Colonic mucosa (tissue), 4 donors: Measurements from ENCODE around the gene SYT1. TPM values are rescaled to one million over a fixed set of nuclear protein-coding genes. Genes with fewer than 3 reads are reported as not detected.

Experiments
- DNase-seq: peaks from one replicate; pipeline ENCODE4 v3.0.0-alpha.2; 2020
- H3K27ac ChIP-seq: fragments of 200-600 bp; one replicate; pipeline ENCODE4 v1.8.0; 2021
- H3K27me3 ChIP-seq: fragments of 200-600 bp; one replicate; pipeline ENCODE4 v1.8.0; 2021
- H3K36me3 ChIP-seq: fragments of 200-600 bp; one replicate; pipeline ENCODE4 v1.8.0; 2021
- H3K4me1 ChIP-seq: fragments of 200-600 bp; one replicate; pipeline ENCODE4 v1.8.0; 2021; ENCODE audit warnings: mild to moderate bottlenecking
- H3K4me3 ChIP-seq: fragments of 200-600 bp; one replicate; pipeline ENCODE4 v1.8.0; 2021
- H3K9ac ChIP-seq, 2 donors: one replicate each; pipeline ENCODE4 v1.7.0; 2013; ENCODE audit warnings: control low read depth in 2 of 2, low read depth in 2 of 2, low read length in 2 of 2
- H3K9me3 ChIP-seq: fragments of 200-600 bp; one replicate; pipeline ENCODE4 v1.8.0; 2021
- CTCF ChIP-seq: fragments of 200-600 bp; IDR thresholded peaks from one replicate; pipeline ENCODE4 v1.8.0; 2022; ENCODE audit warnings: antibody characterized with exemption, mild to moderate bottlenecking
- intact Hi-C: fragments of 100-400 bp; cut with DNase I; formaldehyde crosslinking; loops from one replicate; pipeline ENCODE4 v1.14.1; 2022
- total RNA-seq, 2 donors: library from RNA; stranded (reverse); fragmentation: NEBNext Ultra II Directional in 1 of 2; extraction: Animal tissue kit (Norgen Biotek cat#: 25700) in 1 of 2; gene quantifications; one replicate each; pipeline ENCODE4 v1.2.1, GENCODE V29; 2021
- donor health status: healthy.
- donor health status: DM: no; HTN: no; CAD: no.
- donor health status: DM: no; HTN: no; CAD: no.

SYT1 gene
- total RNA-seq, 2 donors from 2014 or later: 0.94 to 3.2 TPM

- Histone ChIP-seq H3K9me3 (no peaks in the 10 kb centered on the region), H3K27me3 (no peaks in the 10 kb centered on the region), H3K9ac (no peak overlapping the region), H3K4me1 (no peaks in the 10 kb centered on the region), H3K27ac (no peak overlapping the region), H3K4me3 (no peak overlapping the region), H3K36me3 (no peaks in the 10 kb centered on the region)
- intact Hi-C loops: no loop called here
- TF ChIP-seq CTCF: no peak
- DNase-seq: no peak
These were observed 188.8 kb downstream of the SYT1 start for GRCh38 chr12:79053394-79053793.

GRCh38 chr12:79055926-79056674 lies 191.5 kb downstream of the SYT1 start:
- DNase-seq: no peak
- no peaks in the 10 kb centered on the region for H3K36me3 ChIP-seq
- no peak overlapping the region for H3K4me3 ChIP-seq
- TF ChIP-seq CTCF: no peak
- no peaks in the 10 kb centered on the region for H3K9me3 ChIP-seq
- H3K4me1 ChIP-seq: no peaks in the 10 kb centered on the region
- intact Hi-C loops: no loop called here
- H3K9ac ChIP-seq: no peak overlapping the region
- no peaks in the 10 kb centered on the region for H3K27me3 ChIP-seq
- H3K27ac ChIP-seq: no peak overlapping the region

- Histone ChIP-seq H3K27ac (no peak overlapping the region), H3K9me3 (no peaks in the 10 kb centered on the region), H3K9ac (no peak overlapping the region), H3K4me1 (no peaks in the 10 kb centered on the region), H3K27me3 (no peaks in the 10 kb centered on the region), H3K36me3 (no peaks in the 10 kb centered on the region), H3K4me3 (no peak overlapping the region)
- no peak for DNase-seq
- intact Hi-C loops: no loop called here
- no peak for TF ChIP-seq CTCF
These were observed 192.2 kb downstream of the SYT1 start for GRCh38 chr12:79056775-79057174.

- Histone ChIP-seq H3K27ac (no peak overlapping the region), H3K9ac (no peak overlapping the region), H3K4me3 (no peak overlapping the region), H3K9me3 (no peaks in the 10 kb centered on the region), H3K36me3 (no peaks in the 10 kb centered on the region), H3K4me1 (no peaks in the 10 kb centered on the region), H3K27me3 (no peaks in the 10 kb centered on the region)
- intact Hi-C loops: no loop called here
- TF ChIP-seq CTCF: no peak
- no peak for DNase-seq
These were observed 193.0 kb downstream of the SYT1 start for GRCh38 chr12:79057540-79057939.

- Histone ChIP-seq H3K27ac (no peak overlapping the region), H3K4me1 (no peaks in the 10 kb centered on the region), H3K9ac (no peak overlapping the region), H3K27me3 (no peaks in the 10 kb centered on the region), H3K36me3 (no peaks in the 10 kb centered on the region), H3K4me3 (no peak overlapping the region), H3K9me3 (no peaks in the 10 kb centered on the region)
- intact Hi-C loops: no loop called here
- TF ChIP-seq CTCF: no peak
- DNase-seq: no peak
These were observed 193.8 kb downstream of the SYT1 start for GRCh38 chr12:79058342-79058741.
